Mesenchymal stem cell (in vitro differentiated cells and primary cell): Measurements from ENCODE around the gene SREBF1.

Experiments
- DNase-seq: peaks from one replicate; pipeline ENCODE4 v3.0.0-alpha.2; 2013
- H2AFZ ChIP-seq: one replicate; pipeline ENCODE4 v1.6.1; 2013; ENCODE audit warnings: low read depth, mild to moderate bottlenecking, control low read depth, inconsistent platforms, low read length, moderate library complexity
- H2AK5ac ChIP-seq: 2 replicates; pipeline ENCODE4 v1.6.1; 2013; ENCODE audit warnings: low read length, moderate library complexity, mild to moderate bottlenecking, inconsistent platforms; ENCODE audit not compliant: severe bottlenecking
- H2BK120ac ChIP-seq: one replicate; pipeline ENCODE4 v1.6.1; 2013; ENCODE audit warnings: low read depth, mild to moderate bottlenecking, inconsistent platforms, low read length, moderate library complexity
- H2BK12ac ChIP-seq, 2 experiments: one replicate each; pipeline ENCODE4 v1.6.1; 2013; ENCODE audit warnings: inconsistent platforms in 2 of 2, low read length in 2 of 2, mild to moderate bottlenecking in 2 of 2, moderate library complexity in 2 of 2, control low read depth in 1 of 2
- H2BK15ac ChIP-seq: one replicate; pipeline ENCODE4 v1.6.1; 2013; ENCODE audit warnings: mild to moderate bottlenecking, low read depth, inconsistent platforms; ENCODE audit not compliant: poor library complexity, severe bottlenecking
- H2BK5ac ChIP-seq: 2 replicates; pipeline ENCODE4 v1.6.1; 2013; ENCODE audit warnings: low read depth, mild to moderate bottlenecking, low read length, control low read depth, inconsistent platforms; ENCODE audit not compliant: poor library complexity, severe bottlenecking
- H3K14ac ChIP-seq, 2 experiments: one replicate each; pipeline ENCODE4 v1.6.1; 2013; ENCODE audit warnings: inconsistent platforms in 2 of 2, low read length in 2 of 2, control low read depth in 1 of 2, mild to moderate bottlenecking in 1 of 2, moderate library complexity in 1 of 2
- H3K18ac ChIP-seq, 2 experiments: one replicate each; pipeline ENCODE4 v1.6.1; 2013; ENCODE audit warnings: inconsistent platforms in 2 of 2, low read length in 2 of 2, control low read depth in 1 of 2, low read depth in 1 of 2, mild to moderate bottlenecking in 1 of 2
- H3K23ac ChIP-seq, 2 experiments: one replicate each; pipeline ENCODE4 v1.6.1; 2013; ENCODE audit warnings: inconsistent platforms in 2 of 2, low read length in 2 of 2, mild to moderate bottlenecking in 2 of 2, moderate library complexity in 2 of 2, control low read depth in 1 of 2
- H3K27ac ChIP-seq: 2 replicates; pipeline ENCODE4 v1.5.1; 2013; ENCODE audit warnings: mild to moderate bottlenecking, moderate library complexity, low read length, control low read depth, inconsistent platforms; ENCODE audit not compliant: poor library complexity, severe bottlenecking
- H3K27me3 ChIP-seq, 2 experiments: 2 replicates each; pipeline versions ENCODE4 v1.6.1 to v1.7.0; 2013; ENCODE audit warnings: low read length in 2 of 2, mild to moderate bottlenecking in 2 of 2, moderate library complexity in 2 of 2, control low read depth in 1 of 2, inconsistent platforms in 1 of 2; ENCODE audit not compliant: control insufficient read depth in 1 of 2, insufficient read depth in 1 of 2
- H3K36me3 ChIP-seq, 2 experiments: 2 replicates each; pipeline versions ENCODE4 v1.6.1 to v1.7.0; 2013; ENCODE audit warnings: low read length in 2 of 2, control low read depth in 1 of 2, inconsistent platforms in 1 of 2, low read depth in 1 of 2, mild to moderate bottlenecking in 1 of 2; ENCODE audit not compliant: insufficient read depth in 2 of 2, control insufficient read depth in 1 of 2
- H3K4ac ChIP-seq, 2 experiments: one replicate each; pipeline ENCODE4 v1.6.1; 2013; ENCODE audit warnings: inconsistent platforms in 2 of 2, low read length in 2 of 2, mild to moderate bottlenecking in 2 of 2, moderate library complexity in 2 of 2, control low read depth in 1 of 2, low read depth in 1 of 2
- H3K4me1 ChIP-seq: 2 replicates; pipeline ENCODE4 v1.6.1; 2013; ENCODE audit warnings: low read depth, low read length, control low read depth; ENCODE audit not compliant: control insufficient read depth, insufficient read depth
- H3K4me2 ChIP-seq: 2 replicates; pipeline ENCODE4 v1.6.1; 2013; ENCODE audit warnings: low read length, mild to moderate bottlenecking, inconsistent platforms; ENCODE audit not compliant: poor library complexity, severe bottlenecking
- H3K4me3 ChIP-seq, 2 experiments: 2 replicates each; pipeline versions ENCODE4 v1.5.1 to v1.7.0; 2013; ENCODE audit warnings: low read length in 2 of 2, mild to moderate bottlenecking in 2 of 2, control low read depth in 1 of 2, low read depth in 1 of 2; ENCODE audit not compliant: insufficient read depth in 1 of 2
- H3K79me1 ChIP-seq: replicated peaks from 2 replicates; pipeline ENCODE4 v1.6.1; 2013; ENCODE audit warnings: mild to moderate bottlenecking, control low read depth, low read length, inconsistent platforms; ENCODE audit not compliant: poor library complexity, severe bottlenecking
- H3K9ac ChIP-seq: 2 replicates; pipeline ENCODE4 v1.7.0; 2013; ENCODE audit warnings: mild to moderate bottlenecking, low read length, moderate library complexity
- H3K9me3 ChIP-seq: 2 replicates; pipeline ENCODE4 v1.7.0; 2013; ENCODE audit warnings: mild to moderate bottlenecking, low read length; ENCODE audit not compliant: control insufficient read depth
- H4K8ac ChIP-seq: one replicate; pipeline ENCODE4 v1.6.1; 2013; ENCODE audit warnings: inconsistent platforms, mild to moderate bottlenecking, low read length, moderate library complexity
- H4K91ac ChIP-seq: one replicate; pipeline ENCODE4 v1.6.1; 2013; ENCODE audit warnings: mild to moderate bottlenecking, low read length, inconsistent platforms
- WGBS: methylation state at CpG from one replicate; pipeline ENCODE4 v1.1.7; 2013; ENCODE audit warnings: mixed read lengths; 5-methylcytosine and 5-hydroxymethylcytosine counted together

Gene SREBF1

DNA sequence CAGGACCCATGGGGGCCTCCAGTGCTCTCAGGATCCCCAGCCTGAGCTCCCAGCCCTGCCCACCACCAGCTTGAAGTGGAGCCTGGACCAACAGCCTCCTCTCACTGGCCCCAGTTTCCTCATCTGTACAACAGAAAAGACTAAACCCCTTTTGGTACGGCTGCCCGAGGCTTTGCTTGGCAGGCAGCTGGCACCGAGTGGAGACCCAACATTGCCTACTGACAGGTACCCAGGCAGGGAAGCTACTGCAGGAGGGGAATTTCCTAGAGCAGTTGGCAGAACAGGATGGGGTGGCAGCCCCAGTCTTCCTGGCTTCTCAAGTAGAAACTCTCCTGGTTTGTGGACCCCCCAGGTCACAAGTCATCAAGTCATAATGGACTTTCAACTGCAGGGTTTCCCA is 14.2 kb downstream of the SREBF1 start:
- Histone ChIP-seq H3K27me3 (no peaks in the 10 kb centered on the region), H2BK5ac (no peak overlapping the region), H2AFZ (no peak overlapping the region), H3K14ac (peak overlapping the region in 1 of 2 experiments; percentile 29), H3K4me2 (no peak overlapping the region), H3K36me3 (peaks cover 35 to 45% of the 10 kb centered on the region in 2 experiments), H3K79me1 (peaks cover 49% of the 10 kb centered on the region), H2BK12ac (peak overlapping the region; percentile 9 to 60), H3K27ac (no peak overlapping the region), H3K18ac (peak overlapping the region; percentile 15 to 24), H3K9me3 (no peaks in the 10 kb centered on the region), H3K4ac (peak overlapping the region in 1 of 2 experiments; percentile 14), H2BK120ac (peak overlapping the region; percentile 8), H2BK15ac (peak overlapping the region; percentile 15), H3K4me3 (peak overlapping the region in 1 of 2 experiments; percentile 94), H4K8ac (no peak overlapping the region), H2AK5ac (peak overlapping the region; percentile 29), H3K9ac (peak overlapping the region; percentile 89), H3K23ac (no peak overlapping the region), H4K91ac (peak overlapping the region; percentile 14), H3K4me1 (peaks cover 58% of the 10 kb centered on the region)
- WGBS, result 100% methylated on average over 3 of the region's 3 CpGs
- DNase-seq, result no peak

DNA sequence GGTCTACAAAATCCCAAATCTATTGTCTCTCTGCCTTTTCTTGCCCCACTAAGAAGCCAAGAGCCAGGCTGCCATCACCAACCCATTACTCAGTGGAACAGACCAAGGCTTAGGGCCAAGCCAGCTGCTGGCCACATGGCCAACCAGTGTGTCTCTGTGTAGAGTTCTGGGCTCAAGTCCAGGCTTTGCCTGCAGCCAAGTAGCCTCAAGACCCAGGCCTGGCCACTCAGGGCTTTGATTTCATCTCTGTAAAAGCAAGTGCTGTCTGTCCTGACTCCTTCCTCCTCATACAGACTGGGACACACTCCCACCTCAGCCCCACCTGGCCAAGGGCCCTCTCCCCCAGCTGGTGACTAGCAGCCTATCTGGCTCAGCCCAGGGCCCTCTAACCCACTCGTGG is 14.6 kb downstream of the SREBF1 start:
- H2AK5ac ChIP-seq, result peak overlapping the region; percentile 29
- peak overlapping the region in 1 of 2 experiments; percentile 50 for H3K4ac ChIP-seq

DNA sequence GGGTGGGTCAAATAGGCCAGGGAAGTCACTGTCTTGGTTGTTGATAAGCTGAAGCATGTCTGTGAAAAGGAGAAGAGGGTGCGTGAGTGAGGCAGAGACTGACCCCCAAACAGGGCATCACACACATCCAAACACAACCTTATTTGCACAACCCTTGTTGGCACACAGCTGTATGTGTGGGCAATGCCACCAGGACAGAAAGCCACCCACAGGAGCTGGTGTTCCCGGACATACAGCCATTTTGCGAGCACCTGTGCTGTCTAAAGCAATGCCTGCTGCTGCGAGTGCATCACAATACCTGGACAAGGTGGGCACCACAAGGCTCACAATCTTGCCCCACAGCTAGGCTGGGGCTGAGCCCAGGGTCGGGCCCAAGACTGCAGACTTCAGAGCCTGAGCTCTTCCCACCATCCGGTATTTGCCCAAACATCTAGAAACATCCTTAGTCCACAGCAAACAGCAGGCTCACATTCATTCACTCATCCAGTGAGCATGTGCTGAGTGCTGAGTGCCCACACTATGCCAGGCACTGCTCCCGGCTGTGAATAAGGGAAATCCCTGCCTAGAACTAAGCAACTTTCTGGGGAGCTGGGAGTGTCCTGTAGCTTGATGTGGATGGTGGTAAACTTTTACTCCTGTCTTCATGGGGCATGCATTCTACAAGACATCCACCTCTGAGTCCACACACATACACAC is 16.2 kb downstream of the SREBF1 start:
- H2BK120ac ChIP-seq, result no peak overlapping the region
- peak overlapping the region; percentile 19 for H4K8ac ChIP-seq
- H3K4ac ChIP-seq, result peak overlapping the region in 1 of 2 experiments; percentile 20
- peak overlapping the region in 1 of 2 experiments; percentile 52 for H2BK12ac ChIP-seq
- H3K27ac ChIP-seq, result no peak overlapping the region
- peaks cover 47 to 54% of the 10 kb centered on the region in 2 experiments for H3K36me3 ChIP-seq
- peak overlapping the region in 1 of 2 experiments; percentile 94 for H3K4me3 ChIP-seq
- peak overlapping the region; percentile 37 to 61 for H3K18ac ChIP-seq
- no peak overlapping the region for H2BK5ac ChIP-seq
- no peak overlapping the region for H3K23ac ChIP-seq
- H3K4me1 ChIP-seq, result peaks cover 55% of the 10 kb centered on the region
- H3K9ac ChIP-seq, result peak overlapping the region; percentile 54
- H3K79me1 ChIP-seq, result peaks cover 41% of the 10 kb centered on the region
- peak overlapping the region; percentile 41 for H4K91ac ChIP-seq
- H2AK5ac ChIP-seq, result no peak overlapping the region
- H3K9me3 ChIP-seq, result no peaks in the 10 kb centered on the region
- WGBS, result 96% methylated on average over 6 of the region's 7 CpGs
- H3K4me2 ChIP-seq, result no peak overlapping the region
- peak overlapping the region in 1 of 2 experiments; percentile 79 for H3K14ac ChIP-seq
- H2AFZ ChIP-seq, result no peak overlapping the region
- H3K27me3 ChIP-seq, result no peaks in the 10 kb centered on the region
- peak; percentile 23 for DNase-seq
- H2BK15ac ChIP-seq, result peak overlapping the region; percentile 17

More for the DNA sequence above, 14.6 kb downstream of the SREBF1 start:
- Histone ChIP-seq H2BK15ac (no peak overlapping the region), H3K27me3 (no peaks in the 10 kb centered on the region), H3K36me3 (peaks cover 35 to 47% of the 10 kb centered on the region in 2 experiments), H3K14ac (peak overlapping the region in 1 of 2 experiments; percentile 29), H3K4me3 (peak overlapping the region in 1 of 2 experiments; percentile 94), H3K18ac (peak overlapping the region; percentile 15 to 24), H3K4me2 (no peak overlapping the region), H3K23ac (no peak overlapping the region), H3K79me1 (peaks cover 48% of the 10 kb centered on the region), H2BK12ac (peak overlapping the region; percentile 9 to 49), H3K27ac (no peak overlapping the region), H2BK120ac (no peak overlapping the region), H4K8ac (no peak overlapping the region), H2BK5ac (no peak overlapping the region), H2AFZ (no peak overlapping the region), H3K4me1 (peaks cover 58% of the 10 kb centered on the region), H3K9me3 (no peaks in the 10 kb centered on the region), H4K91ac (peak overlapping the region; percentile 14), H3K9ac (peak overlapping the region; percentile 89)
- DNase-seq, result peak; percentile 59
- WGBS, result 100% methylated on average over 1 of the region's 1 CpG

DNA sequence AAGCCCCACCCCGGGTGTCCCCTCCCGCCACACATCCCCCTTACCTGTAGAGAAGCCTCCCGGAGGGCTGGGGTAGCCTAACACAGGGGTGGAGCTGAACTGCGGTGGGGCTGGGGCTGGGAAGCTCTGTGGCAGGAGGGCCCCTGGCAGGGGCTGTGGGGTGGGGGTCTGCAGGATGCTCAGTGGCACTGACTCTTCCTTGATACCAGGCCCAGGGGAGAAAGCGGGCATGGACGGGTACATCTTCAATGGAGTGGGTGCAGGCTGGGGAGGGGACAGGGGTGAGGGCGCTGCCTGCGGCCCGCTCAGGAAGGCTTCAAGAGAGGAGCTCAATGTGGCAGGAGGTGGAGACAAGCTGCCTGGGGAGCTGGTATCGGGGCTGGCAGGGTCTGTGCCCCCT is 16.7 kb downstream of the SREBF1 start:
- Histone ChIP-seq H2BK15ac (no peak overlapping the region), H3K9ac (peak overlapping the region; percentile 54), H3K14ac (peak overlapping the region in 1 of 2 experiments; percentile 79), H4K8ac (peak overlapping the region; percentile 19), H3K18ac (peak overlapping the region; percentile 37 to 61), H4K91ac (peak overlapping the region; percentile 25), H3K36me3 (peaks cover 52 to 60% of the 10 kb centered on the region in 2 experiments), H2BK120ac (no peak overlapping the region), H3K4ac (peak overlapping the region in 1 of 2 experiments; percentile 20), H3K4me2 (no peak overlapping the region), H3K27ac (no peak overlapping the region), H2BK12ac (peak overlapping the region in 1 of 2 experiments; percentile 52), H2AFZ (no peak overlapping the region), H3K4me1 (peaks cover 55% of the 10 kb centered on the region), H3K79me1 (peaks cover 41% of the 10 kb centered on the region), H2BK5ac (no peak overlapping the region), H3K23ac (no peak overlapping the region), H2AK5ac (no peak overlapping the region), H3K4me3 (no peak overlapping the region), H3K27me3 (no peaks in the 10 kb centered on the region), H3K9me3 (no peaks in the 10 kb centered on the region)
- over 99% methylated on average over 7 of the region's 10 CpGs for WGBS
- DNase-seq, result no peak
